A673 (cell line): Measurements from ENCODE around the gene SAT2. TPM values are rescaled to one million over a fixed set of nuclear protein-coding genes. Genes with fewer than 3 reads are reported as not detected.

Source experiments
- BruUV-seq: library from RNA; stranded (reverse); fragments of 400-500 nt; replicated peaks from 2 replicates; lab custom pipeline; 2021; lab: Mats Ljungman, UMichigan
- CTCF ChIA-PET: fragments of 300-600 bp; sonication (Branson Sonifier 250); formaldehyde crosslinking; loops from one replicate; lab custom pipeline; 2022; ENCODE audit warnings: antibody characterized with exemption; lab: Charles Lee
- POLR2A ChIA-PET: fragments of 300-600 bp; sonication (Branson Sonifier 250); formaldehyde crosslinking; loops from one replicate; lab custom pipeline; 2022; ENCODE audit warnings: antibody characterized with exemption; ENCODE audit not compliant: low non-redundant PET; lab: Charles Lee
- DNase-seq: peaks from one replicate; pipeline ENCODE4 v3.0.0-alpha.2; 2015; ENCODE audit warnings: low spot score
- H3K27ac ChIP-seq: fragments of 200-600 bp; sonication (generic); 2 replicates; pipeline ENCODE4 v1.5.1; 2016; ENCODE audit warnings: mixed run types, low read depth, mild to moderate bottlenecking, mixed read lengths, antibody characterized with exemption, low read length; ENCODE audit not compliant: poor library complexity, severe bottlenecking
- H3K27me3 ChIP-seq: fragments of 200-600 bp; sonication (generic); replicated peaks from 2 replicates; pipeline ENCODE4 v1.6.1; 2017; ENCODE audit warnings: mixed run types, low read depth, mild to moderate bottlenecking, mixed read lengths, antibody characterized with exemption, low read length; ENCODE audit not compliant: insufficient read depth, poor library complexity
- H3K36me3 ChIP-seq: fragments of 200-600 bp; sonication (generic); 2 replicates; pipeline ENCODE4 v1.6.1; 2016; ENCODE audit warnings: mixed run types, mild to moderate bottlenecking, mixed read lengths, antibody characterized with exemption, low read length; ENCODE audit not compliant: insufficient read depth, poor library complexity, severe bottlenecking
- H3K4me1 ChIP-seq: fragments of 200-600 bp; sonication (generic); 2 replicates; pipeline ENCODE4 v1.6.1; 2017; ENCODE audit warnings: mixed run types, mild to moderate bottlenecking, mixed read lengths, antibody characterized with exemption, low read length; ENCODE audit not compliant: insufficient read depth, poor library complexity, severe bottlenecking
- H3K4me3 ChIP-seq: fragments of 200-600 bp; sonication (generic); 2 replicates; pipeline ENCODE4 v1.5.1; 2016; ENCODE audit warnings: low read depth, mixed run types, mild to moderate bottlenecking, mixed read lengths, low read length; ENCODE audit not compliant: poor library complexity, severe bottlenecking
- H3K9me3 ChIP-seq: fragments of 200-600 bp; sonication (generic); 2 replicates; pipeline ENCODE4 v1.6.1; 2016; ENCODE audit warnings: mixed run types, low read depth, mild to moderate bottlenecking, mixed read lengths, antibody characterized with exemption, low read length; ENCODE audit not compliant: poor library complexity, severe bottlenecking
- EZH2 ChIP-seq: fragments of 200-600 bp; sonication (generic); IDR thresholded peaks from 2 replicates; pipeline ENCODE4 v1.6.1; 2017; ENCODE audit warnings: borderline replicate concordance, low read depth, mild to moderate bottlenecking, mixed read lengths, antibody characterized with exemption, low read length; ENCODE audit not compliant: poor library complexity, severe bottlenecking
- intact Hi-C: fragments of 100-400 bp; cut with micrococcal nuclease; formaldehyde crosslinking; loops from one replicate; pipeline ENCODE4 v1.10.0; 2022; ENCODE audit not compliant: unreplicated experiment
- total RNA-seq: library from RNA; stranded (reverse); gene quantifications from 2 replicates; pipeline ENCODE4 v1.2.3, GENCODE V29; 2021
- TF ChIP-seq, protein P1 (sequence below): fragments of 300-800, 200-600 bp; sonication (generic); conservative IDR thresholded peaks from 2 replicates; pipeline ENCODE4 v1.5.1; 2017; ENCODE audit warnings: low read depth, mild to moderate bottlenecking, antibody characterized with exemption, low read length, moderate library complexity, mixed read lengths

SAT2 gene
- total RNA-seq, 1 experiment from 2014 or later, result 61.7 TPM

DNA sequence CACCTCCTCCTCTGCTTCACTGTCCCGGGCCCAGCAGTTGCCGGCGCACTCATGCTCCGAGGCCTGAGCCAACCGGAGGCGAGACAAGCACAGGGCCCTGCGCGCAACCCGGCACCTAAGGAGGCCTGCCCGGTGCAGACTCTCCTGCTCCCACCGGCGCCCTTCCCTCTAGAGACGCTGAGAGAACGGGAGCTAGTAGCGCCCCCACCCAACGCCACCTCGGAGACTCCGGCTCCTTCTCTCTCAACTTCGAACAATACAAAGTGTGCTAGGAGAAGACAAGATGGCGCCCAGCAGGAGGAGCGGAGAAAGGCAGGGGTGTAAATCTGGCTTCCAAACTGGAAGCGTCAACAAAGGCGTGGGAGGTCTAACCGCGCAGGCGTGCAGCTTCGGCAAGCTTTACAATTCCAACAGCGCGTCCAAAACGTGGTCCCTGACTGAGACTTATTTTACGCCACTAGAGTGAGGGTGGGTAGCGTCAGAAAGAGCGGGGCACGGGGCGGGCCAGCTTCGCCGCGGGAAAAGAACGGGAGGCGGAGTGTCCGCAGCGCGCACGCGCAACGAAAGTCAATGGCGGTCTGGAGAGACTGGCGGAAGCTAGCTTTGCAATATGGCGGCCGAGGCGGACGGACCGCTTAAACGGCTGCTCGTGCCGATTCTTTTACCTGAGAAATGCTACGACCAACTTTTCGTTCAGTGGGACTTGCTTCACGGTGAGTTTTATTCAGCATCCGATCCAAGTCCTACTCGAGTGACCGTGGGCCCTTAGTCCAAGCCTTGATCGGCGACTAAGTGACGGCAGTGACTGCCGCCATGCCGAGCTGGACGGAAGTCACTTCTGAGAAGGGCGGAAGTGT is 44.1 kb downstream of the SAT2 start, which contains the start of gene MPDU1:
MPDU1 (plus strand) TSS at position 600 of the 857 bp plus-strand sequence; CDS start at position 611, 11 bp downstream.
- BruUV-seq, result TSS peak; percentile 76
- peak within 1 kb of the TSS; percentile 60 for H3K4me3 ChIP-seq
- H3K27me3 ChIP-seq, result no peaks in the 10 kb centered on the region
- H3K36me3 ChIP-seq, result peaks cover 43% of the 10 kb centered on the region
- H3K4me1 ChIP-seq, result peaks cover 50% of the 10 kb centered on the region
- intact Hi-C loops, result loop anchor here (5.0 kb wide), 2 partner anchors 104 to 304 kb away; partner anchors contain the start of genes CHD3, TP53 and WRAP53
- no peaks in the 10 kb centered on the region for H3K9me3 ChIP-seq
- peak within 1 kb of the TSS; percentile 99 for H3K27ac ChIP-seq
- ChIA-PET CTCF (interaction anchor here (0.6 to 1.0 kb wide), 2 partner anchors 67 to 104 kb away, joined by 5 to 6 read pairs; partner anchors contain the start of genes TP53 and WRAP53), POLR2A (interaction anchor here (0.5 to 1.2 kb wide), 5 partner anchors 34 to 892 kb away, joined by 4 to 12 read pairs (median 4); partner anchors contain the start of genes TP53 and WRAP53)
- DNase-seq, result peak; percentile 99
- TF ChIP-seq, protein P1, sequence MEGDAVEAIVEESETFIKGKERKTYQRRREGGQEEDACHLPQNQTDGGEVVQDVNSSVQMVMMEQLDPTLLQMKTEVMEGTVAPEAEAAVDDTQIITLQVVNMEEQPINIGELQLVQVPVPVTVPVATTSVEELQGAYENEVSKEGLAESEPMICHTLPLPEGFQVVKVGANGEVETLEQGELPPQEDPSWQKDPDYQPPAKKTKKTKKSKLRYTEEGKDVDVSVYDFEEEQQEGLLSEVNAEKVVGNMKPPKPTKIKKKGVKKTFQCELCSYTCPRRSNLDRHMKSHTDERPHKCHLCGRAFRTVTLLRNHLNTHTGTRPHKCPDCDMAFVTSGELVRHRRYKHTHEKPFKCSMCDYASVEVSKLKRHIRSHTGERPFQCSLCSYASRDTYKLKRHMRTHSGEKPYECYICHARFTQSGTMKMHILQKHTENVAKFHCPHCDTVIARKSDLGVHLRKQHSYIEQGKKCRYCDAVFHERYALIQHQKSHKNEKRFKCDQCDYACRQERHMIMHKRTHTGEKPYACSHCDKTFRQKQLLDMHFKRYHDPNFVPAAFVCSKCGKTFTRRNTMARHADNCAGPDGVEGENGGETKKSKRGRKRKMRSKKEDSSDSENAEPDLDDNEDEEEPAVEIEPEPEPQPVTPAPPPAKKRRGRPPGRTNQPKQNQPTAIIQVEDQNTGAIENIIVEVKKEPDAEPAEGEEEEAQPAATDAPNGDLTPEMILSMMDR, result no peak
- TF ChIP-seq EZH2, result no peak

DNA sequence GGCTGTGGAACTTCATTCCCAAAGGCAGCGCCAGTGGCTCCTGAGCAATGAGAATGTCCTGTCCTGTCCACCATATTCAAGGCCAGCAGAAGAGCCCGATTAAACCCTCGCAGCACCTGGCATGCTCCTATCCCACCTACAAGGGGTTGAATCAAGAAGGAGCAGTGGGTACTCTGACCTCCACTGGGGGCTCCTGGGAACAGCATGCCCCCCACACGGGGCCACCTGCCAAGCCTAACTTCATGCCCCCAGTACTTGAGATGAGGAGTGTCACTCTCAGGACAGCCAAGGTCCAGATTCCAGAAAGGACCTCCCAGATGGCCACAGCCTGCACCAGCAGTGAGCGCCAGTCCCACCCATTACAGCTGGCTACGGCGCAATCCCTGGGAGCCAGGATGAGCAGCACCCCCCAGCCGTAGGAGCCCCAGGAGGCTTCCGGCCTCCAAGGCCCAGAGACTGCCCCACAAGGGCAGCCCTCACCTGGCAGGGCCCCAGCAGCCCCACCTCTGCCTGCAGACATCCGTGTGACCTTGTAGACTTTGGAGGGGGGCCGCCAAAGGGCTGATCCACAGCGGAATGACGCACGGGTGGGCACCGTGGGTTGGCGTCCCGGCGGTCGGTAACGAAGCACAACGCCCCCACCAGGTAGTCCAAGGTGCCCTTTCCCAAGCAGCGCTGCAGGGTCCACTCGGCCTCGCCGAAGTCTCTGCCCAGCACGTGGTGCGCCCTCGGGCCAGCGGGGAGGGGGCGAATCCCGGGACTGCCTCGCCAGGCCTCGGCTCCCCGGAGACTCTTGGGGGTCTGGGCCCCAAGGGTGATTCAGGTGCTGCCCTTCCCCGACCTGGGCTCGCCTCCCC is 45.0 kb downstream of the SAT2 start:
- BruUV-seq, result no TSS peak
- no peak for DNase-seq
- intact Hi-C loops, result loop anchor here (5.0 kb wide), 2 partner anchors 105 to 305 kb away; partner anchors contain the start of genes CHD3, TP53 and WRAP53
- Histone ChIP-seq H3K27ac (peak overlapping the region; percentile 99), H3K4me1 (peaks cover 50% of the 10 kb centered on the region), H3K4me3 (no peak overlapping the region), H3K27me3 (no peaks in the 10 kb centered on the region), H3K36me3 (peaks cover 43% of the 10 kb centered on the region), H3K9me3 (no peaks in the 10 kb centered on the region)
- CTCF ChIA-PET, result interaction anchor here (0.6 to 1.0 kb wide), 2 partner anchors 67 to 105 kb away, joined by 5 to 6 read pairs; partner anchors contain the start of genes TP53 and WRAP53
- POLR2A ChIA-PET, result interaction anchor here (0.6 kb wide), 1 partner anchor 325 kb away, joined by 6 read pairs; no protein-coding TSS in a partner anchor
- TF ChIP-seq, protein P1, result no peak
- no peak for TF ChIP-seq EZH2
